Measurements from ENCODE around the gene URI1. TPM values are rescaled to one million over a fixed set of nuclear protein-coding genes. Genes with fewer than 3 reads are reported as not detected.
"Not testable (repeated sequence)": the region's sequence is repeated elsewhere in the genome, so short reads cannot be mapped to it uniquely, and the experiment has no call there.

The URI1 gene
- total RNA-seq, 1 donor from 2014 or later = 61.7 TPM

DNA sequence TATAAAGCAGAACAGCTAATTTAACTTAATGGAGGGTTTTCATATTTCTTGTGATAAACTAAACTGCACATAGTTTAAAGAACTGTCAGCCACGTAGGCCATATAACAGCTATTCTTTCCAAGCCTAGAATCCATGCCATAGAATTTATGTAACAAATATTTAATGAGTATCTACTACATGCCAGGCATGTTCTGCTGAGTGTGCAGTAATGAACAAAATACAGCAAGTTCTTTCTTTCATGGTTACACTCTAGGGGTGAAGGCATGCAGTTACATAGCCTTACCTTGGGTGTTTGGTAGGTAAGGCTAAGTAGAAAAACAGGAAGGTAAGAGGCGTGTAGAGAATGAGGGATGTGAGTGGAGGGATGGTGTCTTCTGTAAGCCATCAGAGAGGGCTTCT is 4.6 kb downstream of the URI1 start:
- Mint-ChIP-seq H3K4me1 (peaks cover 44% of the 10 kb centered on the region), H3K27ac (peak overlapping the region; percentile 58), H3K4me3 (no peak overlapping the region), H3K9me3 (peaks cover 8% of the 10 kb centered on the region), H3K36me3 (peaks cover 12% of the 10 kb centered on the region), H3K27me3 (ENCODE audit: low read depth) (no peaks in the 10 kb centered on the region)
- no peak for DNase-seq (ENCODE audit: low spot score in 2 of 2, unreplicated experiment in 2 of 2)
- TF ChIP-seq, protein P1, sequence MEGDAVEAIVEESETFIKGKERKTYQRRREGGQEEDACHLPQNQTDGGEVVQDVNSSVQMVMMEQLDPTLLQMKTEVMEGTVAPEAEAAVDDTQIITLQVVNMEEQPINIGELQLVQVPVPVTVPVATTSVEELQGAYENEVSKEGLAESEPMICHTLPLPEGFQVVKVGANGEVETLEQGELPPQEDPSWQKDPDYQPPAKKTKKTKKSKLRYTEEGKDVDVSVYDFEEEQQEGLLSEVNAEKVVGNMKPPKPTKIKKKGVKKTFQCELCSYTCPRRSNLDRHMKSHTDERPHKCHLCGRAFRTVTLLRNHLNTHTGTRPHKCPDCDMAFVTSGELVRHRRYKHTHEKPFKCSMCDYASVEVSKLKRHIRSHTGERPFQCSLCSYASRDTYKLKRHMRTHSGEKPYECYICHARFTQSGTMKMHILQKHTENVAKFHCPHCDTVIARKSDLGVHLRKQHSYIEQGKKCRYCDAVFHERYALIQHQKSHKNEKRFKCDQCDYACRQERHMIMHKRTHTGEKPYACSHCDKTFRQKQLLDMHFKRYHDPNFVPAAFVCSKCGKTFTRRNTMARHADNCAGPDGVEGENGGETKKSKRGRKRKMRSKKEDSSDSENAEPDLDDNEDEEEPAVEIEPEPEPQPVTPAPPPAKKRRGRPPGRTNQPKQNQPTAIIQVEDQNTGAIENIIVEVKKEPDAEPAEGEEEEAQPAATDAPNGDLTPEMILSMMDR (IDR thresholded peaks at IDR 0.05; ENCODE audit: unreplicated experiment) = no peak

DNA sequence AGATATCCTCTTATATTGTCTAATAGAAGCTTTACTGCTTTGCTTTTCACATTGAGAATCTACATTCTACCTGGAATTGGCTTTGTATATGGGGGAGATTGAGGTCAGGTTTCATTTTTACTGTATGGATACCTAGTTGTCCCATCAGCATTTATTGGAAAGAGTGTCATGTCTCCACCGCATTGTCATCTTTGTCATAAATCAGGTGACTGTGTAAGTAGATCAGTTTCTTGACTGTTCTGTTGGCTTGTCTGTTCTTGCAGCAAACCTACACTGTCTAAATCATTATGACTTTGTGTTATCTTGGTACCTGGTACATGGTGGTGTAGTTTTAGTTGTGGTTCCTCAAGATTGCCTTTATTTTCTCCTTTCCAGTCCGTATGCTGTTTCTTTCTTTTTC is 5.8 kb downstream of the URI1 start:
- DNase-seq (ENCODE audit: low spot score in 2 of 2, unreplicated experiment in 2 of 2) = no peak
- Mint-ChIP-seq H3K36me3 (peaks cover 14% of the 10 kb centered on the region), H3K4me3 (no peak overlapping the region), H3K27ac (peak overlapping the region; percentile 45), H3K27me3 (ENCODE audit: low read depth) (no peaks in the 10 kb centered on the region), H3K9me3 (peaks cover 8% of the 10 kb centered on the region), H3K4me1 (peaks cover 42% of the 10 kb centered on the region)
- TF ChIP-seq, protein P1 (IDR thresholded peaks at IDR 0.05; ENCODE audit: unreplicated experiment) = no peak

DNA sequence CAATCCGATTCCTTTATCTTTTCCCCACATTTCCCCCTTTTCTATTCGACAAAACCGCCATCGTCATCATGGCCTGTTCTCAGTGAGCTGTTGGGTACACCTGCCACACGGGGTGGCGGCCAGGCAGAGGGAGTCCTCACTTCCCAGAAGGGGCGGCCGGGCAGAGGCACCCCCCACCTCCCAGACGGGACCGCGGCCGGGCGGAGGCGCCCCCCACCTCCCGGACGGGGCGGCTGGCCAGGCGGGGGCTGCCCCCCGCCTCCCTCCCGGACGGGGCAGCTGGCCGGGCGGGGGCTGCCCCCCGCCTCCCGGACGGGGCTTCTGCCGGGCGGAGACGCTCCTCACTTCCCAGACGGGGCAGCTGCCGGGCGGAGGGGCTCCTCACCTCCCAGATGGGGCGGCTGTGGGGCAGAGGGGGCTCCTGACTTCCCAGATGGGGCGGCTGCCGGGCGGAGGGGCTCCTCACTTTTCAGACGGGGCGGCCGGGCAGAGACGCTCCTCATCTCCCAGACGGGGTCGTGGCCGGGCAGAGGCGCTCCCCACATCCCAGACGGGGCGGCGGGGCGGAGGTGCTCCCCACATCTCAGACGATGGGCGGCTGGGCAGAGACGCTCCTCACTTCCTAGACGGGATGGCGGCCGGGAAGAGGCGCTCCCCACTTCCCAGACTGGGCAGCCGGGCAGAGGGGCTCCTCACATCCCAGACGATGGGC is 6.9 kb downstream of the URI1 start:
- H3K27me3 Mint-ChIP-seq (ENCODE audit: low read depth); H3K4me3 Mint-ChIP-seq; H3K27ac Mint-ChIP-seq; H3K9me3 Mint-ChIP-seq; DNase-seq (ENCODE audit: low spot score in 2 of 2, unreplicated experiment in 2 of 2): not testable (repeated sequence)
- peaks cover 35% of the 10 kb centered on the region for H3K4me1 Mint-ChIP-seq
- H3K36me3 Mint-ChIP-seq = peaks cover 14% of the 10 kb centered on the region

DNA sequence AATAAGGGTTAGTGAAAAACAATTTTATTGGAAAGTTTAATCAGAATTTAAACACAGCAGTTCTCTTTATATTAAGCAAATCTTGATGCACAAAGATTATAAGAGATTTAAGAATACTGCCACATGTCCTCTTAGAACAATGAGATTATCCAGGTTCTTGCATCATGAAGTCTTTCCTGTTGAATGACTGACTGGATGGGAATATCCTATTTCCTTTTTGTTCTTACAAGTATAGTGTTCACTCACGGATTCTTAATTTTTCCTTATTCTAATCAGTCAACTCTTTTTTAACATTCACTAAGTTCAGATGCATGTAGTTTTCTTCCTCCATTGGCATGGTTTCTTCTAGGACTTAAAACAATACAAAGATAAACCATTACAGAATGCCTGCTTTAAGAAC is 10.1 kb downstream of the URI1 start:
- Mint-ChIP-seq H3K27me3 (ENCODE audit: low read depth) (no peaks in the 10 kb centered on the region), H3K27ac (peak overlapping the region; percentile 27), H3K36me3 (peaks cover 17% of the 10 kb centered on the region), H3K9me3 (peaks cover 11% of the 10 kb centered on the region), H3K4me1 (peaks cover 11% of the 10 kb centered on the region), H3K4me3 (no peak overlapping the region)
- DNase-seq (ENCODE audit: low spot score in 2 of 2, unreplicated experiment in 2 of 2) = no peak
- TF ChIP-seq, protein P1 (IDR thresholded peaks at IDR 0.05; ENCODE audit: unreplicated experiment) = no peak

DNA sequence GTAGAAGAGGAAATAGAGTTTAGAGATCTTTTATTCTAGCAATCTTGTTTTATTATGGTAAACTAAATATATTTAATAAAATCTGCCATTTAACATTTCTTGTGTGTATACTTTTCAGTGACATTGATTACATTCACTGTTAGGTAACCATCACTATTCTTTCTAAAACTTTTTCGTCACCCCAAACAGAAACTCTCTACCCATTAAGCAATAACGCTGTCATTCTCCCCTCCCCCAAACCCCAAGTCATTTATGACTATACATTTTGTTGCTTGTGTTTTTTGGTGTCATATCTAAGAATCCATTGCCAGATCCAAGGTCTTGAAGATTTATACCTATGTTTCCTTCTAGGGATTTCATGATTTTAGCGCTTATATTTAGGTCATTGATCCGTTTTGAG is 10.6 kb downstream of the URI1 start:
- no peak for DNase-seq (ENCODE audit: low spot score in 2 of 2, unreplicated experiment in 2 of 2)
- Mint-ChIP-seq H3K27me3 (ENCODE audit: low read depth) (no peaks in the 10 kb centered on the region), H3K36me3 (peaks cover 21% of the 10 kb centered on the region), H3K27ac (no peak overlapping the region), H3K4me1 (peaks cover 6% of the 10 kb centered on the region), H3K9me3 (peaks cover 11% of the 10 kb centered on the region), H3K4me3 (no peak overlapping the region)
- TF ChIP-seq, protein P1 (IDR thresholded peaks at IDR 0.05; ENCODE audit: unreplicated experiment) = no peak

DNA sequence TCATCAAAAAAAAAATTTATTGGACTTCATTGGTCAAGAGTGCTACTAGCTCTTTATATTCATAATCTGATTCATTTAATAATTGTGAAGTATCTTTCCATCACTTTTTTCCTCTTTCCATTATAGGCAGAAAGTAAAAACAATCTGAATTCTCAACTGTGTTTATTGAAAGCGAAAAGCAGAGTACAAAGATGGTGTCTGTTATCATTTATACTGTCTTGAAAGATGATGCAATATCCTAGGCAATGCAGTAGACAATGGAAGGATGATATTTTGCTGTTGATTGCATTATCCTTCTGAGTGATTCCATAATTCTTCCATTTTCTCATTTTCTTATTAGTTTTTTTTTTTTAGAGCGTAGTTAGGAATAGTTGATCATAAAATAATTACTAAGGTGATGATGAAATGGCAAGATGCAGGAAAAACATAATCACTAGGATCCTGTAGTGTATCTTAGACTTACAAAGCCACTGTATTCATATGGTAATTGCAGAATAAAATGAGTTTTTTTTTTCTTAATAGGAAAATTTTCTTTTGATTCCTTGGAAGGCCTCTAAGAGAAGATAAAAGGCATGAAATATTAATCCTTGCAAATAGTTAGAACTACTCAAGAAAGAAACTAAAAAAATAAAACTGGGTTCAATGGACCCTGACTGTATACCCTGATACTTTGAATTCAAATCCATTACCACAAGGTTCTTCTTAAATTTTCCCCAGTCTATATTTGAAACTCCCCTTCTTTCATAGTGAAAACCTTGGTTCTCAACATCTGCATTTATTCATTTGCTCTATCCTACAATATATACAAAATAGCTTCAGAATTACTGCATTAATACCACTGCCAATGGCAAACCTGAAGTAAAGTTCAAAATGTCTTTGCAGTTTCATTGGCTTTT is 11.6 kb downstream of the URI1 start:
- Mint-ChIP-seq H3K27ac (no peak overlapping the region), H3K36me3 (peaks cover 16% of the 10 kb centered on the region), H3K4me3 (no peak overlapping the region), H3K27me3 (ENCODE audit: low read depth) (no peaks in the 10 kb centered on the region), H3K9me3 (peaks cover 11% of the 10 kb centered on the region), H3K4me1 (no peaks in the 10 kb centered on the region)
- TF ChIP-seq, protein P1 (IDR thresholded peaks at IDR 0.05; ENCODE audit: unreplicated experiment) = no peak
- no peak for DNase-seq (ENCODE audit: low spot score in 2 of 2, unreplicated experiment in 2 of 2)

All from mesothelial cell of epicardium (in vitro differentiated cells).